GM12873 (cell line): ENCODE data around the gene B4GALT7.

Experiments used
- TF ChIP-seq, protein P1 (sequence below): IDR thresholded peaks from 2 replicates; pipeline ENCODE4 v1.5.1; 2012; ENCODE audit warnings: low read depth, mild to moderate bottlenecking, moderate library complexity, low read length, control low read depth; ENCODE audit not compliant: insufficient read depth; ENCODE audit errors: missing control alignments

The B4GALT7 gene

GRCh38 chr5:177602458-177602830 lies 2.5 kb downstream of the B4GALT7 start:
- TF ChIP-seq, protein P1, sequence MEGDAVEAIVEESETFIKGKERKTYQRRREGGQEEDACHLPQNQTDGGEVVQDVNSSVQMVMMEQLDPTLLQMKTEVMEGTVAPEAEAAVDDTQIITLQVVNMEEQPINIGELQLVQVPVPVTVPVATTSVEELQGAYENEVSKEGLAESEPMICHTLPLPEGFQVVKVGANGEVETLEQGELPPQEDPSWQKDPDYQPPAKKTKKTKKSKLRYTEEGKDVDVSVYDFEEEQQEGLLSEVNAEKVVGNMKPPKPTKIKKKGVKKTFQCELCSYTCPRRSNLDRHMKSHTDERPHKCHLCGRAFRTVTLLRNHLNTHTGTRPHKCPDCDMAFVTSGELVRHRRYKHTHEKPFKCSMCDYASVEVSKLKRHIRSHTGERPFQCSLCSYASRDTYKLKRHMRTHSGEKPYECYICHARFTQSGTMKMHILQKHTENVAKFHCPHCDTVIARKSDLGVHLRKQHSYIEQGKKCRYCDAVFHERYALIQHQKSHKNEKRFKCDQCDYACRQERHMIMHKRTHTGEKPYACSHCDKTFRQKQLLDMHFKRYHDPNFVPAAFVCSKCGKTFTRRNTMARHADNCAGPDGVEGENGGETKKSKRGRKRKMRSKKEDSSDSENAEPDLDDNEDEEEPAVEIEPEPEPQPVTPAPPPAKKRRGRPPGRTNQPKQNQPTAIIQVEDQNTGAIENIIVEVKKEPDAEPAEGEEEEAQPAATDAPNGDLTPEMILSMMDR = no peak

GRCh38 chr5:177603631-177604030 lies 3.7 kb downstream of the B4GALT7 start:
- TF ChIP-seq, protein P1 = no peak

DNA sequence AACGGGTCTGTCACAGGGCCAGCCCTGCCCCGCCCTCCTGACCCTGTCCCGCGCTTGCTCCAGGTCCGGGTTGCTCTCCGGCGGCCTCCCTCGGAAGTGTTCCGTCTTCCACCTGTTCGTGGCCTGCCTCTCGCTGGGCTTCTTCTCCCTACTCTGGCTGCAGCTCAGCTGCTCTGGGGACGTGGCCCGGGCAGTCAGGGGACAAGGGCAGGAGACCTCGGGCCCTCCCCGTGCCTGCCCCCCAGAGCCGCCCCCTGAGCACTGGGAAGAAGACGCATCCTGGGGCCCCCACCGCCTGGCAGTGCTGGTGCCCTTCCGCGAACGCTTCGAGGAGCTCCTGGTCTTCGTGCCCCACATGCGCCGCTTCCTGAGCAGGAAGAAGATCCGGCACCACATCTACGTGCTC lies 4.2 kb downstream of the B4GALT7 start:
- TF ChIP-seq, protein P1 = no peak

DNA sequence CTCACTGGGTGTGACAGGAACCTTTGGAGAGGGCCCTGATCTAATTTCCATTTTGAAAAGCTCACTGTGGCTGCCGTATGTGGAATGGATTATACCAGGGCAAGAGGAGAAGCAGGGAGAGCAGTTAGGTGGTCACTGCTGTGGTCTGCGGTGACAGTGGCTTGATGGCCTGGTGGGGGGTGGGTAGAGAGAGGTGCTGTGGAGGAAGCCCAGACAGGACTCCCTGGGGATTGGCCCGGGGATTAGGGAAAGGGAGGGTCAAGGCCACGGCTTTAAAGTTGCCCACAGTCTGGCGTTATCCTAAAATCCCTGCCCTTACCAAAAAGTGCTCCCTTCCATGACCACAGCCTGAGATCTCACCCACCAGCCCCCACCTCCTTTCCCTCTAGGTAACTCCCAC lies 4.7 kb downstream of the B4GALT7 start:
- TF ChIP-seq, protein P1 = no peak

- TF ChIP-seq, protein P1 = no peak
These were observed 5.1 kb downstream of the B4GALT7 start for GRCh38 chr5:177605078-177605477.

- TF ChIP-seq, protein P1 = no peak
These were observed 5.7 kb downstream of the B4GALT7 start for GRCh38 chr5:177605667-177606066.

- TF ChIP-seq, protein P1 = no peak
These were observed 6.4 kb downstream of the B4GALT7 start for GRCh38 chr5:177606071-177607051.
